22Rv1 (cell line): ENCODE measurements around the gene TSC22D1.

Source experiments
- CTCF ChIP-seq: fragments of 450-650 bp; IDR thresholded peaks from 2 replicates; pipeline ENCODE4 v1.5.1; 2017; ENCODE audit warnings: mild to moderate bottlenecking
- ZFX ChIP-seq: fragments of 450-650 bp; IDR thresholded peaks from 2 replicates; pipeline ENCODE4 v1.6.1; 2017; ENCODE audit warnings: antibody characterized with exemption, borderline replicate concordance

- no peak for TF ChIP-seq CTCF
- no peak for TF ChIP-seq ZFX
These were observed 107.3 kb downstream of the TSC22D1 start for GRCh38 chr13:44468874-44469273.
